ENCODE results near the gene DTX3. TPM values are rescaled to one million over a fixed set of nuclear protein-coding genes. Genes with fewer than 3 reads are reported as not detected.
"Not testable (repeated sequence)": the region's sequence is repeated elsewhere in the genome, so short reads cannot be mapped to it uniquely, and the experiment has no call there.

Gene DTX3
- total RNA-seq, 1 donor from 2014 or later = 83.0 TPM

- no peaks in the 10 kb centered on the region for H3K4me1 Mint-ChIP-seq (ENCODE audit: low read depth)
- H3K4me3 Mint-ChIP-seq (ENCODE audit: low read depth) = no peak overlapping the region
- H3K27me3 Mint-ChIP-seq = peaks cover 22% of the 10 kb centered on the region
- H3K27ac Mint-ChIP-seq = no peak overlapping the region
- no peaks in the 10 kb centered on the region for H3K36me3 Mint-ChIP-seq (ENCODE audit: insufficient read depth)
- DNase-seq (ENCODE audit: low spot score, unreplicated experiment) = no peak
- H3K9me3 Mint-ChIP-seq (ENCODE audit: low read depth) = no peaks in the 10 kb centered on the region
- no peak for TF ChIP-seq CTCF (IDR thresholded peaks at IDR 0.05; ENCODE audit: unreplicated experiment)
Measured at GRCh38 chr12:57584690-57585089, 19.9 kb upstream of the DTX3 start.

GRCh38 chr12:57585156-57585555 lies 19.5 kb upstream of the DTX3 start:
- no peak for DNase-seq (ENCODE audit: low spot score, unreplicated experiment)
- Mint-ChIP-seq H3K36me3 (ENCODE audit: insufficient read depth) (no peaks in the 10 kb centered on the region), H3K27me3 (peaks cover 22% of the 10 kb centered on the region), H3K27ac (no peak overlapping the region), H3K4me1 (ENCODE audit: low read depth) (no peaks in the 10 kb centered on the region), H3K9me3 (ENCODE audit: low read depth) (no peaks in the 10 kb centered on the region), H3K4me3 (ENCODE audit: low read depth) (no peak overlapping the region)
- TF ChIP-seq CTCF (IDR thresholded peaks at IDR 0.05; ENCODE audit: unreplicated experiment) = no peak

- TF ChIP-seq CTCF (IDR thresholded peaks at IDR 0.05; ENCODE audit: unreplicated experiment) = no peak
- Mint-ChIP-seq H3K4me1 (ENCODE audit: low read depth) (peaks cover 3% of the 10 kb centered on the region), H3K9me3 (ENCODE audit: low read depth) (no peaks in the 10 kb centered on the region), H3K27me3 (peaks cover 25% of the 10 kb centered on the region), H3K36me3 (ENCODE audit: insufficient read depth) (no peaks in the 10 kb centered on the region), H3K4me3 (ENCODE audit: low read depth) (no peak overlapping the region), H3K27ac (no peak overlapping the region)
- DNase-seq (ENCODE audit: low spot score, unreplicated experiment) = no peak
Measured at GRCh38 chr12:57586128-57586527, 18.5 kb upstream of the DTX3 start.

- DNase-seq (ENCODE audit: low spot score, unreplicated experiment) = no peak
- Mint-ChIP-seq H3K27me3 (peaks cover 25% of the 10 kb centered on the region), H3K27ac (no peak overlapping the region), H3K4me1 (ENCODE audit: low read depth) (peaks cover 6% of the 10 kb centered on the region), H3K36me3 (ENCODE audit: insufficient read depth) (no peaks in the 10 kb centered on the region), H3K9me3 (ENCODE audit: low read depth) (no peaks in the 10 kb centered on the region), H3K4me3 (ENCODE audit: low read depth) (no peak overlapping the region)
- TF ChIP-seq CTCF (IDR thresholded peaks at IDR 0.05; ENCODE audit: unreplicated experiment) = no peak
Measured at GRCh38 chr12:57586832-57587429, 17.7 kb upstream of the DTX3 start.

GRCh38 chr12:57588951-57589610 lies 15.5 kb upstream of the DTX3 start:
- not testable (repeated sequence) for H3K9me3 Mint-ChIP-seq (ENCODE audit: low read depth); H3K27ac Mint-ChIP-seq; H3K4me3 Mint-ChIP-seq (ENCODE audit: low read depth); H3K36me3 Mint-ChIP-seq (ENCODE audit: insufficient read depth); DNase-seq (ENCODE audit: low spot score, unreplicated experiment)
- Mint-ChIP-seq H3K4me1 (ENCODE audit: low read depth) (peaks cover 21% of the 10 kb centered on the region), H3K27me3 (peaks cover 19% of the 10 kb centered on the region)

GRCh38 chr12:57590479-57590863 lies 14.2 kb upstream of the DTX3 start:
- peak overlapping the region; percentile 86 for H3K27ac Mint-ChIP-seq
- peaks cover 5% of the 10 kb centered on the region for H3K27me3 Mint-ChIP-seq
- H3K9me3 Mint-ChIP-seq (ENCODE audit: low read depth) = no peaks in the 10 kb centered on the region
- DNase-seq (ENCODE audit: low spot score, unreplicated experiment) = no peak
- peak overlapping the region; percentile 94 for H3K4me3 Mint-ChIP-seq (ENCODE audit: low read depth)
- peaks cover 23% of the 10 kb centered on the region for H3K4me1 Mint-ChIP-seq (ENCODE audit: low read depth)
- H3K36me3 Mint-ChIP-seq (ENCODE audit: insufficient read depth) = peaks cover 3% of the 10 kb centered on the region
- TF ChIP-seq CTCF (IDR thresholded peaks at IDR 0.05; ENCODE audit: unreplicated experiment) = no peak
